OCI-LY1 (cell line): Measurements from ENCODE around the gene UQCR11.

Experiments used
- CTCF ChIP-seq: fragments of 200-600 bp; sonication (generic), shearing (Covaris generic); IDR thresholded peaks from 2 replicates; pipeline ENCODE4 v1.5.1; 2017; ENCODE audit warnings: mild to moderate bottlenecking, antibody characterized with exemption, low read length, moderate library complexity, mixed read lengths
- EZH2 ChIP-seq: fragments of 200-600 bp; sonication (generic), shearing (Covaris generic); IDR thresholded peaks from 2 replicates; pipeline ENCODE4 v1.8.0; 2017; ENCODE audit warnings: borderline replicate concordance, mixed run types, mild to moderate bottlenecking, antibody characterized with exemption, low read length, moderate library complexity, mixed read lengths

- TF ChIP-seq CTCF: peak; percentile 88
- TF ChIP-seq EZH2: no peak
Observed at GRCh38 chr19:1624458-1624857, 19.2 kb upstream of the UQCR11 start.
